HG03457 (cell line): ENCODE results near the gene SORBS2.

ENCODE experiments used
- ATAC-seq: cut with Tn5 transposase; IDR thresholded peaks from one replicate; pipeline ENCODE4 v1.9.1; 2021; ENCODE audit warnings: moderate number of reproducible peaks; ENCODE audit not compliant: unreplicated experiment

The SORBS2 gene

DNA sequence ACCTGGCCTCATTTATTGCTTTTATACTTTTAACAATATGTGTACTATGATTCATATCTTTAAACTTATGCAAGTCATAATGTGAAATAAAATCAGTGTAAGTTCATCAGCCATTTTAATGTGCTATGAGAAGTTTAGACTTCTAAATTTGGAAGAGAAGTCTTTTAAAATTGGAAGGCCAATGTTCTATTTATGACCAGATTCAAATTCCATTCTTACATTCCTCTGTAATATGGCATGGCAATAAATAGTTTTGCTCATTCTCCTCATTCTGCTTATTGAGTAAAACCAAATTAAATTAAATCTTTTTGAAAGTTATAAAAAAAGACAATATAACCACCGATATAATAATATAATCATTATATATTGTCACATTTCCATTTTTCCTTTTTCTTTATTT is 126.2 kb downstream of the SORBS2 start:
- ATAC-seq, result no peak

DNA sequence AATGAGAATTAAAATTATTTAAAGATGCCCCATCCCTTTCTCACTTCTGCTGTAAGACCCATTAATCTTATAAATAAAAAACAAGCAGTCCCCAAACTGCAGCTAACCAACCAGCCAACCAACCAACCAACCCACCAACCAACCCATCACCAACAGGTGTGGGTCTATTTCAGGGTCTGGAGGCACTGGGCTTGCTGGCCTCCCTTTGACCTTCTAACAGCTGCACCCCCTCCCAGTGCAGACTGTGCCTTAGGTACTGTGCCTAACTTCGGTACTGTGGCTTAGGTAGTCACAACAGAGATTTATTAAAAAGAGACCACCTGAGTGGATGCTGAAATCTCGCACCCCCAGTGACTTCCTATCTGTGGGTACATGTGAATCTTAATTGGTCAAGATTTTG is 128.1 kb downstream of the SORBS2 start:
- no peak for ATAC-seq

DNA sequence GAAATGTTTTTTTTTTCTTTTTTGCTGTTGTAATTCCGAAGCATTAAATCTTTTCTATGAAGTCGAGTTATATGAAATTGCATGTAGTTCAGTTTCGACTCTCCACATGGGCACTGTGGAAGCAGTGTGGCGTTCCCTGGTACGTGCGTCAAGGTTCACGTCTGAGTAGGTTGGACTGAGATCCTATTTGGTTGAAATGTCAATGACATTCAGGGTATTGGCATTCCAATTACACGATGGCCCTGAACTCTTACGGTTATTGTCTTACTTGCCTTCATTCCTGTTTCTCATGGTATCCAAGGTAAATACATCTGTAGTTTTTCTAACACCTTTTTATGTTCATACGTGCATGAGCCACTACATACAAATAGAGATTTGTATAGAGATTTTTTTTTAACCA is 128.8 kb downstream of the SORBS2 start:
- ATAC-seq, result no peak

DNA sequence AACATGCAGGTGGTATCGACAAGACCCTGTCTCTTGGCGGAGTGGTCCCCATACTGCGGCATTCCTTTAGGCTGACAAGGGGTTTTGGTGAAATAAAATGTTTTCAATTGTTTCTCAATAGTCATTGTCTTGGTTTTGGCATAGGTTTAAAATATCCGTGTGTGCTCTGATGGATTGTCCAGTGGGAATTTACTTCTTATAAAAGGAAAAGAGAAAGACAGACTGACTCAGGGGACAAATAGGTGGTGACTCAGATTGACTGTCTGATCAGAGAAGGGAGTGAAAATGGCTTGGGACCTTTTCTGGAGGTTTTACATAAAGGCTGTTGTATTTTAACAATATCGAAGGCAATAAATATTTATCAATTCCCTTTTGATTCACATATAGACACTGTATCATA is 129.8 kb downstream of the SORBS2 start:
- ATAC-seq, result no peak

DNA sequence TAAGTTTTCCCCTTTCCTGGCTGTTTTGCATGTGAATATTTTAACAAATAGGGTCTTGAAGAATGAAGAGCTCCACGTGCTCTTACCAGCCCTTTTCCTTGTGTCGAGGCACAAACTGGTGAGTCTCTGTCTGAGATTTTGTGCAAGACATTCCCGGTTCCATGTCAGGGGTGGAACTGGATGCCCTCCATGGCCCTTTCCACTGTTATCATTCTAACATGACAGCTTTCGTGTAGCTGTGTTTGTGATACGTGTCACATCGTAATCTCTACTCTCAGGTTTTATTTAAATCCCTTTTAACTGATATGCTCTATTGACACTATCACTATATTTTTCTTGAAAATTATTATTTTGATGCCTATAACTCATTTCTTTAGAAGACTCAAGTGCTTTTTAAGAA is 130.4 kb downstream of the SORBS2 start:
- ATAC-seq, result no peak

DNA sequence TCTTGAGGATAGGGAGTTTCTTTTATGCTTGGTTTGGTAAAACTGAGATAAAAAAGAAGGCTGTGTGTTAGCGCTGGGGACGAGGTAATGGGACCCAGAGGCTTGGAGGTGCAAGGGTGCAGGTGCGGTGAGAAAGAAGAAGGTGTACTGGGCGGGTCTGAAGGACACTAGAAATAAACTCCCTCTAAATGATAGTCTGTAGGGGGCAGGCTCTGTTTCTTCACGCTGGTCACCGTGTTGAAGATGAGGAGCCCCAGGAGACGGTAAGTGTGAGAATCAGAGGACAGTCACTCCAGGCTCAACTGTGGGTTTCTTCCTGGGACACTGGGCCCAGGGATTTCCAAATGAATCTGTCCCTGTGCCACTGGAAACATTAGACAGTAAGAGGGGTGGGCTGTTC is 131.4 kb downstream of the SORBS2 start:
- no peak for ATAC-seq

DNA sequence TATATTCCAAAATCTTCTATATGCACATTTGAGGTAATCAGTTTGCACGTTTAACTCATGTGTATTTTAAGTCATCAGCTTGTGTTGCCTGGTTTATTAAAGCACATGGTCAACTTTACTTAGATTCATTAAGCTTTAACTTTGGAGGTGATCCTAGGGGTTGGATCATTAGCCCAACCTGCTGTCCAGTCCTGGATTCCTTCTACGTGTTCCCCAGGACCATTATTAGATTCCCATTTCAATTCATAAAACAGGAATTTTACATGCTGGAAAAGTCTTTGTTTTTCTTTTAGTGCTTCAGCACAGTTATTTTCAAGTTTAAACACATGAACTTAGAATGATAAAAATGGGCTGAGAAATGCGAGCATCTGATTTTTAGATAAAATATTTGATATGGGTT is 132.5 kb downstream of the SORBS2 start:
- ATAC-seq, result no peak

DNA sequence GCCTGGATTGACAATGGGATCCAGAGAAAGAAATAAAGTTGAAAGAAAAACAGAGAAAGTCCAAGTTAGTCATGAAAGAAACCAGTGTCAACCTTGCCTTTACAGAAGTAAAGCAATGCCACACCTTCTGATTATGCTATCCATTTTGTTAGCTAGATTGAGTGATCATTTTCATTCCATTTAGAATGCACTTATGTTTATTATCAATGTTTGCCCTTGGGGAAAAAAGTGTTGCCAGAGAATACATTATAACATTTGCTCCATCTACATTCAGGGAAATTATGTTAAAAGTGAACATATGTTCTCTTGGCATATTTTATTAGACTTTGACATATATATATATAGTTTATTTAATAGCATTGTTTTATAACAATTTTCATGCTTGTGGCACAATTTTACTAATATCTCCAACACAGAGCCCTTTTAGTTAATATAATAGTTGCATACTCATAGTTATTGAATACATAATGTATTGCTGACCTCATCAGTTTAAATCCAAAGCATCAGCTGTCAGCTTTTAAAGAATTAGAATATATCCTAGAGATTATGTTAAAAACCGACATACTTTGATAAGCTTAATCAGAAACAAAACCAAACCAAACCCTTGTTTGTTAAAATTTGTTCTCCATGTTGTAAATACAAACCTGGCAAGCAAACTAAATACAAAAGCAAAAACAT is 134.2 kb downstream of the SORBS2 start:
- no peak for ATAC-seq

DNA sequence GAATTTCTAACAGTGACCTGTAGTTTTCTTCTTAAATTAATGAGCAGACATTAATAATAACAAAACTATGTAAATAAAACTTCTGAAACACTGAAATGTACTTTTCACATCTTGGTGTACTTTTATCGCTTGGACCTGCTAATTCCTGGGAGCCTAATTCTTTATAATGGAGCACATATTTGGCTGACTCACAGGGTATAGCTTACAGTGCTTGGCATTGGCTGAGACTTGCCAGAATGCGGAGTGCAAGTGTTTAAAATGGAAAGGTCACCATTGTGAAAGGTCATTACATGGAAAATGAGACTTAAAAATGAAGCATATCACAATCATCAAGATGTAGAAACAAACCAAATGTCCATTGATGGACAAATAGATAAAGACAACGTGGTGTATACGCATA is 139.4 kb downstream of the SORBS2 start:
- no peak for ATAC-seq

DNA sequence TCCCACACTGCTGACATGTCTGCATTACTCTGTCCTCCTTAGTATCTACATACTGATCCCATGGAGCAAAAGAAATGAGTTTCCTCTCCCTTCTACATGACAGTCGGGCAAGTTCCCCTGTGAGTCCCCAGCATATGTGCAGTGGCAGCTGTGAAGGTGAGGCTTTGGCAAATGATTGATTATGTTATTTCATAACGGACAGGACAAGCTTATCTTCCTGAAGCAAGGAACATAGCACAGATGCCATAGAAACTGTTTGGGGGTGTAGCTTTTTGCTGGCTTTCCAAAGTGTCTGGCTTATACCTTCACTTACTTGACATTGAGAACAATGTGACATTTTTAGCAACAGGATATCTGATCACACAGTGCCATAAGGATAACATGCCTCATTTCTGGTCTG is 139.8 kb downstream of the SORBS2 start:
- no peak for ATAC-seq

DNA sequence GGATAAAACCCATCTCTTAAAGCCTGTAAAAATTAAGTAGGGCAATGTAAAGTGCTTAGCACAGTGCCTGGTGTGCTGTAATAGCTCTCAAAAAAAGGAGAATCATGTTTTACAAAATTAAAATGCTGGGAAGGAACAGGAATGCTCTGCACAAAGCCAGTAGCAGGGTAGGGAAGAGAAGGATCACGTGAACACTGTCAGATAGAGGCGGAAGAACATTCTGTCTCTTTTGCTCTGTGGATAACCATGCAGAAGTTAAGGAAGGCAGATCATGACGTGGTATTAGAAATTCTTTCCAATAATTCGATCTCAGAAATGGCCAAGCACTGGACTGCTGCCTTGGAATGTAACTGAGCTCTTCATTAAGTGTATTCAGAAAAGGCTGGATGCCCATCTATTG is 140.5 kb downstream of the SORBS2 start:
- no peak for ATAC-seq

DNA sequence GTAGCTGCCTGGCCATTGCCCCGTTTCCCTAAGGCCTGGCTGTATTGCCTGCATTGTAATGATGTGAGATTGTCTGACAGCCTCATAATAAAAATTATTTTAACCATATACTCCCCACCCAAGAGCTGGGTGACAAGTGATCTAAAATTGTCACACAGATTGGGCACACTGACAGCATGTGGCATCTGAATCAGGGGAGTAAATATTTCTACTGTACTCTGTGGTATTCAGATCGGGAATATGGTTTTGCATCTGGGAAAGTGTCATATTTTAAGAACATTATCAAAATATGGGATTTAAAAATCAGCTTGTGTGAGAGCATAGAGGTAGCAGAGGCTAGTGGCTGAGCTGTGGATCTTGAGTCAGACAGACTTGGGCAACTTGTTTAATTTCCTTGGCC is 140.9 kb downstream of the SORBS2 start:
- no peak for ATAC-seq

DNA sequence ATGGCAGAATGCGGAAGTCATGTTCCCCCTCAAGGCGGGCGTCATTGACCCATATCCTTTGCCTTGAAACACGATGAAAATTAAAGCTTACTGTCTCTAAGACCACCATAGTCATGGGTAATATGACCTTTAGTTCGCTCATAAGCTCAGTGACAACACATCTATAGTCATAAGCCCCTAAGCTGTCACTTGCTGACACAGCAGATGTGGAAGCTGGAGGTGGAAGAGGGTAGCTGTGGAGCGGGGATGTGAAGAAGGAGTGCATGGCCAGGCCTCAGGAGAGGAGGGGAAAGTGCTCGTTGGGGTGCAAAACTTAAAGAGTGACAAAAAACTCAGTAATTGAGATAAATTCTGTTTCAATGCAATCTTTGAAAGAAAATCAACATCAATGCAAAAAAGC is 142.7 kb downstream of the SORBS2 start:
- ATAC-seq, result no peak

DNA sequence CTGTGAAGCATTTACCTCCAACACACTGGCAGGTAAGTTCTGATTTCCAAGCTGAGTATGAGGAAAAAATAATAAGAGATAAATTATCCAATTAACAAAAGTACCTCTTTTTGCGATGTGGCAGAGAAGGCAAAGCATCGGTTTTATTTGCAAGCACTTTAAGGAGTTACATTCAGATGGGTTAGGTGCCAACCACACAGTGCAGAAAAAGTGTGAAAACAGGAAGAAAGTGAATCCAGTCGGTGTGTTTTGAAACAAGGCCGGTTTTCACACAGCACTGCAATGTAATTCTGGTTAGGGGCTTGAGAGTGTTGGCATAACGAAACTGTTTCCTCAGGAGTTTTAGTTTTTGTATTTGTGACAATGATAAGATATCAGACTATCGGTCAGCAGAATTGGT is 145.8 kb downstream of the SORBS2 start:
- ATAC-seq, result no peak

DNA sequence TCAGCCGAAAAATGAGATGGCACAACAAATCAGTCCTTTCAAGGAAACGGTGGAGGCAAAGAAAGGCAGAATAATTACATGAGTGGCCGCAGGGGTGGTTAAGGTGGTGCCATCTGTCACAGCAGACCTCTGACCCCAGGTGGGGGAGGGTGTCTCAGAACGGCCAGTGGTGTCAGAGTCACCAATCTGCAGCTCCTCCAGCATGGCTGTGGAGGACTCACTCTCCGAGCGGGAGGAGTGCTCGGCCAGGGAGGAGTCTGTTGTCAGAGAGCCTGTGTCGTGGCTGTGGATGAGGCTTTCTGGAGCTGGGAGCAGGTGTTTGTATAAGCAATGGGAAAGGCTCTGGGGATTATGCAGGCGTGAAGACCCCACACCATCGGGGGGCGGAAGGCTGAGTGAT is 146.3 kb downstream of the SORBS2 start:
- no peak for ATAC-seq

DNA sequence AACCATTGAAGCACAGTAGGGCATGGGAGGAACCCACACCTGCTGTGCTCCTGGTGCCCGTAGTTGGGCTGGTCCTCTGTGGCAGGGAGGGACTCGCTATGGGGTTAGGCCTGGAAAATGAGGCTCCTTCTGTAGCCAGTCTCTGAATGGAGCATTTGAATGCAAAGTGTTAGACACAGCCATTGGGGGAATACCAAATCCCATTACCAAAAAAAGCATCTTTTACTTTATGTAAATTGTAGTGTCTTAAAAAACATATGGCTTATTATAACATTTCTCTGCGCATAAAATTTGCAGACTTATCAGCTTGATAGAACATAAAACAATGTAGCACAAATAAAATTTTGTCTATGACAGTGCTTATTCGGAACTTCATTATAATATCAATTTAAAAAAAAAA is 147.5 kb downstream of the SORBS2 start:
- no peak for ATAC-seq

DNA sequence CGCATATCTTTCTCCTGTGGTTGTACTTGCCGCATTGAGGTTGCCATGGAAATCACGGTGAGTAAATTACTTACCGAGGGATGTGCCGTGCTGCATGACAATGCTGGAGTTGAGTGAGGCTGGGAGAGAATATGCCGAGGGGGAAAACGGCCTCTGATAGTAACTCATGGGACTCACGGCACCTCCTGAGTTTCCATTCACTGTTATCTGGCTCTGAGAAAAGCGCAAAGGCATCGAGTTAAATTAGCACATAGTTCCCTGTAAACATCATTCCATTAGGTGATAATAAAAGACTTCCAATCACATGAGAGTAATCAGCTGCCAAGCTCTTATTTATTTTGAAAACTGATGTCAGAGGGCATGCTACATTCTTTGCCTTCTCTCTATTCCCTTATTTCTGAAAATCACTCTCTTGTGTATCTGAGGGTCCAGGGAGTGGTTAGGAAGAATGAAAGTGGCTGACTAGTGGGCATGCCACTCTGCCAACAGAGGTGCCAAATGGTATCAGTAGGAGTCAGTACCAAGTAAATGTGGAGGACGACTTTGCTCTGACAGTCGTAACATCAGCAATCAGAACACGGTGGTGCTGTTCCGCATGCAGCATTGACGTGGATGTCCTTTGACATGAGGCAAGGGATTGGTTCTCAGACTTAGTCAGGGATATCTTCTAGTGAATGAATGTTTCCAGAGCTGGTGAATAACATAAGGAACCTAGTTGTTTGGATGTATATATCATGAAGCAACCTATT is 149.8 kb downstream of the SORBS2 start:
- no peak for ATAC-seq

DNA sequence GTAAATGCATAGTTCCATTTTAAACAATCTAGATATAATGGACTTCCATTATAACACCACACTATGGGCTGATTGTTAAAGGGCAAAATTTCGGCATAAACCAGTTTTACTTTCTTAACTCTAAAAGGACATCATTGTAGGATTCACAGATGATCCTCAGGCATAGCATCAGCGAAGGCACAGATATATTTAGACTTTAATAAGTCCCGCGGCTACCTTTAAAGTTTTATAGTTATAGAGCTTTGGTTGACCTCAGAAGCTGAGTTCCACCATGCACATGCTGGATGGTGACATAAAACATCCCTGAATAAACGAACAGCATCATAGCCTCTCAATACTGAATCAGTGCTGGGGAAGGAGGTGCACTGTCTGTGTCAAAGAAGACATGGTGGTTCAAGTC is 151.7 kb downstream of the SORBS2 start:
- ATAC-seq, result no peak

DNA sequence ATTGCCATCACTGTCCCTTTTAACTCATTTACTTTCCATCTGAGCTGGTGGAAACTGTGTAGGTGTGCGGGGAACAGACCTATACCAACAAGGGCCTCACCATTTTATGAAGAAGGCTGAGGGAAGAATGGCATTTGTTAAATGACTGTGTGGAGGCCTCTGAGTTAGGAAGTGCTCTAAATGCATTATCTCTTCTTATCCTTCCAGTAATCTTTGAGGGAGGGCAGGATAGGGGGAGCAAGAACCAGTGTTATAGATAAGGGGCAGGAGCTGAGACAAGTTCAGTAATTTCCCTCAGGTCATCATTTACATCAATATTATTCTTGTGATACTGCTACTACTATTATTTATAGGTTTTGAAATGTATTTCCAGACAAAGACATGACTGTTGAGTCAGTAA is 154.3 kb downstream of the SORBS2 start:
- ATAC-seq, result no peak

DNA sequence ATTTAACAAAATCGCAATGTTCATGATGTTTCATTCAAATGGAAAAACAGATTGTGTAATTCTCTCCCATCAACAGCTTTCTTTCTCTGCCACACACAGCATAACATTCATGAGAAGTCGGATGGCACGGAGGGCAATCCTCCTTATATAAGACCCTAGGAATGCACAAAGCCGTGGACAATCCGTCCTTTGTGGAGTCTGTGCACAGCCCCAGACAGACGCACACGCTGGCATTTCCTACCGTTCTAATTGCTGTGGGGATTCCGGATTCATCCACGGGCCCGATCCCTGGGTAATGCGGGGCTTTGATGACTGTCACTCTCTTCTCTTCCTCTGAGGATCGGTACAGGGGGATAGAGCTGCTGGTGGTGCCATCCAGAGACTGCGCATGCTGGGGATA is 154.8 kb downstream of the SORBS2 start:
- ATAC-seq, result no peak

DNA sequence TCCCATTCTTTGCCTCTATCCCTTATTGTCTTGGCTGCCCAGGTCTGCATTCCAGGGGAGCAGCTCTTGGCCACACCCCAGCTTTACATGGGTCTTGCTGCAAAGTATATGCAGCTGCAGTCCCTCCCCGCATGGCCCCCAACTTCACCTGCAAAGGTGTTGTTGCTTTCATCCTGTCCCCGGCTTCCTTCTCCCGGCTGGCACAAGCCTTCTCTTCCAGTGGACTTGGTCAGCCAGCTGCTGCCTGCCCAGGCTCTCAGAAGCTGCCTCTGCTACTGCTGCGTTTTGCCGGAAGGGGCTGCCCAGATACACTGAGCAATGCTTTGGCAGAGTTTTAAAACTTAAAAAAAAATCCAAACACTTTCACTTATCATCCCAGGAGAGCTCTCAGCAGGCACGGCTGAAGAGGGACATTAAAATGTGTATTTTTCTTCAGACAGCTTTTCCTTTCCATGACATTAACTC is 155.5 kb downstream of the SORBS2 start:
- no peak for ATAC-seq

DNA sequence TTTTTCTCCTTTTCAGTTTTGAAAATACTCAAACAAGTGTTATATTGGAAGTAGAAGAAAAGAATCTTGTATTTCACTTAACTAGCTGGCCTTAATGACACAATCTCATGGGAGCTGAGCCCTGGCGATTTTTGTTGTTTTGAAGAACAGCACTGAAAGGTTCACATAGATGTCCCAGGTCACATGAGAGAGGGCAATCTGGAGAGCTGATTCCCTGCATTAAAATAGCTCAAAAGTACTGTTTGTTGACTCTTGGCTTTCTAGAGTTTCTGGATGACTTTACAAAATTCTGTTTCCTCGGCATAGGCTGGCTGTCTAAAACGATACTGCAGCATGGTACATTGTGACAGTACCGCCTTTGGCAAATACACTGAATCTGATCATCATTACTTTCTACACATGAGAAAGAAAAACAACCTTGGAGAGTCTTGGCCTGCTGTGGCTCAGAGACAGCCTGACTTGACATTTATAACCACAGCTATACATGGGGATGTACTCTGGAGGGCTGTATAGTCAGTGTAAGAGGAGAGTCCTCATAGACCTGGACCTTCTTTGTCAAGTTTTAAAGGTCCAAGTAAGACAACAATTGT is 156.9 kb downstream of the SORBS2 start:
- no peak for ATAC-seq
